HG03139 (cell line): ENCODE results near the gene CCNL2.
"Not testable (repeated sequence)": the region's sequence is repeated elsewhere in the genome, so short reads cannot be mapped to it uniquely, and the experiment has no call there.

Experiments used
- ATAC-seq: cut with Tn5 transposase; IDR thresholded peaks from one replicate; pipeline ENCODE4 v1.9.1; 2021; ENCODE audit not compliant: unreplicated experiment

The CCNL2 gene

DNA sequence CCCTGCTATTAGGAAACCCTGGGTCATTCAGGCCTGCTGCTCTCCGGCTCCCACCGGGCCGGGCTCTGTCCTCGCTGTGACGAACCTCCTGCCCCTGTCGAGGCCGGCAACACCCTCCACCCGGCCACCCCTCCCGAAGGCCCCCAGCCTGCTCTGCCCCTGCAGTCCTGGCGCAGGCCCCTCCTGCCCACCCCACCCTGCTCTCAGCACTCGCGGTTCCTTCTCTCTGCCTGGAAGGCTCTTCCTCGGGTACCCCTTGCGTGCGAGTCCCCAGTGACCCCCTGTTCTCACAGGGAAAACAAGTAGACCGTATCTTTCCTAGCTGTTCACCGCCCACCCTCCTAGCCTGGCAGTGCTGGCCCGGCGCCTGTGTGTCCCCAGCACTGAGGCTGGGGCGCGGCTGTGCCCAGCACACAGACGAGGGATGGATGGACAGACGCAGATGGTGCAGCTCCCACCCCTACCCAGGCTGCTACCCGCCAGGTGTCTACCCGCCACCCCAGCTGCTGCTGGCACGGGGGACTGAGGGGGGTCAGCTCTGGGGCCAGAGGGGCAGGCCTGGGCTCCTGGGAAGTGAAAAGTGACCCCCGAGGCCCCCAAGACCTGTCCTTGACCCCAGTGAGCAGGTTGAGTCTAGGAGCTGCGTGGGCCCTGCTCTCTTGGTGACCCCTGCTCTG, 33.3 kb upstream of the CCNL2 start:
- ATAC-seq: no peak

GRCh38 chr1:1431845-1432273, 32.7 kb upstream of the CCNL2 start:
- ATAC-seq: no peak

DNA sequence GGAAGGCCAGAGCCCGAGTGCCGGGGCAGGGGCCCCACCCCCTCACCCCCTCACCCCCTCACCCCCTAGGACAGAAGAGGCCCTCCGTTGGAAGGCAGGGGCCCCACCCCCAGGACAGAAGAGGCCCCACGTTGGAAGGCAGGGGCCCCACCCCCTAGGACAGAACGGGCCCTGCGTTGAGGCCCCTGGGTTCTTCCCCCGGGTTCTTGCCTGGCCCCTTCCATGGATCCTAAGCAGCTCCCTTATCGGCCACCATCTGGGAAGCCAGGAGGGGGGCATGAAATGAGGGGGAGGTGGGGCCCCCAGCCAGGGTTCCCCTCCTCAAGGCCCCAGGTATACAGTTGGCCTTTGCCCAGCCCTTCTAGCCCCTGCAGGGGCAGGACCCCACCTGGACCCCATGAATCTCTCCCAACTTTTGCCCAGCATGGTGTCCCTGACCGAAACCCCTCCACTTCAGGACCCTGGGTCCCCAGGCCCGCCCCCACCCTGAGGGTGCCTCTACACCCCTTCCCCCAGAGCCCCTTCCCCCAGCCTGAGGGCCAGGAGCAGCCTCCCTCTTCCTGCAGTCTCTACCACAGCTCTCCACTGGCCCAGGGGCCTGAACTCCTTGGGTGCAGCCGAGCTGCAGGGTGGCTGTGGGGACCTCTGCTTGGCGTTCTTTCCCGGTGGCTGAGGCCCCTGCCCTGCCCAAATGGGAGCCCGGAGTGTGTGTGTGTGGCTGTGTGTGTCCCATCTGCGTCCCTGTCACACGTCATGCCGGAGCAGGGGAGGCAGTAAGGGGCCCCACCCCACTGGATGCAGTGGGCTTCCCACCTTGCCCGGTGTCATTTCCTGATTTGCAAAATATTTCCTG, 32.1 kb upstream of the CCNL2 start:
- ATAC-seq: no peak

DNA sequence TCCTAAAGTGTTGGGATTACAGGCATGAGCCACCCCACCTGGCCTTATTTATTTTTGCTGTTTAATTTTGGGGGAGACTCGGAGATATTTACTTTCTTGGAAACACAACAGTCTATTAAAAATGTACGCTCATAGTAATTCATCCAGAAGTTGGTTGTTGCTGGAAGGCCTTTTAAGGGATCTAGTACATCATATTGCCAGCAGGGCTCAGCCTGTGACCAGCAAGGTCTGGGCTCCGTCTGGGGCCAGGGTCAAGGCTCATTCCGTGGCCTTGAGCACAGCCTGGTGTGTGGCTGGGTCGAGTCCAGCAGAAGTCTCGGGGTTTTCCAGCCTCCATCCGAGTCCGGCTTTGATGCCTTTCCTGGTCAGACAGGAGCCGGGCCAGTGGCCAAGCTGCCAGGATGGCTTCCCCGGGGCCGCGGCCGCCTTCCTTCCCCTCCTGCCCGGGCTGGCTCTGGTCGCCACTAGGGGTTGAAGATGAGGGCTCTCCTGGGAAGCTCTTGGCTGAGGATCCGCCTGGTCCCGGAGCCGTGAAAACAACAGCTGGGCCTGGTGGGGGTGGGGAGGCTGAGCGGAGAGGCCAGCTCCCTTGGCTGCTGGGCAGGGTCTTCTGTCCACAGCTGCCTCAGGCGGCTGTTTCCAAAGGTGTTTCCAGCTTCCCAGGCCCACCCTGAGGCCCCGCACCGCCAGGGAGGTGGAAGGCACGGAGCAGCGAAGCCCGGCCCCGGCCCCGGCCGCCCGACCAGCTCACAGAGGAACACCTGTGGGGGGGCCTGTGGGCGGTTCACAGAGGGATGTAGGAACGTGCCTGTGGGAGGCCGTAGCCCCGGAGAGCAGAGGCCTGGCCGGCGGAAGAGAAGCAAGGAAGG, 31.2 kb upstream of the CCNL2 start:
- no peak for ATAC-seq

DNA sequence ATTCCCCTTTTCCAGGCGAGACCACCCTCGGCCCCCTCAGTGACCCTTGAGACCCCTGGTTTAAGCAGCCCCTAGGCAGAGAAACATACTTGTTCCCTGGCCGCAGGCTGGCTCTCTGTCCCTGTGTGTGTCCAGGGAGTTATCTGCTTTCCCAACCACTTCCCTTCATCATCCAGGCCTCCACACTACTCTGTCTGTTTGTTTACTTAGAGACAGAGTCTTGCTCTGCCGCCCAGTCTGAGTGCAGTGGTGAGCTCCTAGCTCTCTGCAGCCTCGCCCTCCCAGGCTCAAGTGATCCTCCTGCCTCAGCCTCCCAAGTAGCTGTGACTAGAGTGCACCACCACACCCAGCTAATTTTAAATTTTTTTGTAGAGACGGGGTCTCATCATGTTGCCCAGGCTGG, 30.5 kb upstream of the CCNL2 start:
- ATAC-seq: no peak

- ATAC-seq: not testable (repeated sequence)
Measured at GRCh38 chr1:1428967-1429366, 29.8 kb upstream of the CCNL2 start.

DNA sequence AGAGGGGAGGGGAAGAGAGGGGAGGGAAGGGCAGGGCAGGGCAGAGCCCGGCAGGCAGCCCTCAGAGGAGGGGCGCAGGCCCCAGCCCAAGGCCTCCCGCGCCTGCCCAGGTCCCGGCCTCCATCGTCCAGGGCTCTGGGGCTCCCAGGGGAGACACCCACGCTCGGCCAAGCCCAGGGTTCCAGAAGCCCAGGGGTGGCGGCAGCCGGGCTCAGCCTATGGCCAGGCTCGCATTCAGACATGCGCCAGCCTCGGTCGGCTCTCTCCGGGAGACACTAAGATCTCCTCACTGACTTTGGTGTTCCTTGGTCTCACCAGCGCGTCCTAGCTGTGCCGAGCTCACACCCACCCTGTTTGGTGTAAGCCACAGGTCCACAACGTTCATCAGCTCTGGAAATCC, 29.0 kb upstream of the CCNL2 start:
- ATAC-seq: no peak

DNA sequence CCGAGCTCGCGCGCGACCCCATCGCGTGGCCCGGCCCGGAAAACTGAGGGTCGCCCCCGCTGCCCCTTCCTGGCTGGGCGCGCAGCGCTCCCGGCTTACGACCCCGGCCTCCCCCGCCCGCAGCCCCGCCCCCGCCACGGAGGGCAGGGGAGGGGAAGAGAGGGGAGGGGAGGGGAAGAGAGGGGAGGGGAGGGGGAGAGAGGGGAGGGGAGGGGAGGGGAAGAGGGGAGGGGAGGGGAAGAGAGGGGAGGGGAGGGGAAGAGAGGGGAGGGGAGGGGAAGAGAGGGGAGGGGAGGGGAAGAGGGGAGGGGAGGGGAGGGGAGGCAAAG, 28.6 kb upstream of the CCNL2 start:
- ATAC-seq: no peak

- no peak for ATAC-seq
Measured at GRCh38 chr1:1427106-1427819, 28.1 kb upstream of the CCNL2 start.

DNA sequence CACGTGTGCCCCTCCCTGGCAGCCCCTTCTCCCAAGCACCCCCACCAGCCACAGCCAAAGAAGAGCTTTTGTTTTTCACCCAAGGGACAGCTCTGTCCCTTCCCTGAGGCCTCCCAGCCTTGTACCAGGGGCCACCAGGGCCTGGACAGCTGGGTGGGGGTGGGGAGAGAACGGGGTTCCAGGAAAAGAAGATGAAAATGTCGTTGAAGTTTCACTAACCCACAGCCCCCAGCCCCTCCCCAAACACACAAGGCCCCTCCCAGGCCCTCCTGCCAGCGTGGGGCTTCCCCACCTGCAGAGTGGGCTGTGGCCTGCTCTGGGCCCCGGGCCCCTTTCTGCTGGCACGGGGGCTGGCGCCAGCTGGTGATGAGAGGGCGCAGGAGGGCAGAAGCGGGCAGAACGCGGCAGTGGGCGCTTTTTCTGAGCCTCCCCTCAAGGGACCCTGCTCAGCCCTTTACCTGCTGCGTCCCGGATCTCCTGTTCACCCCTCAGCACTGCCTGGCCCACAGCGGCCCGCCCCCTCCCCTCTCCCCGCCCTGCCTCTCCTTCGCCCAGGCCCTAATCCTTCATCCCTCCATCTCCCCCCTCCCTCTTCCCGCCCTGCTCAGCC, 27.5 kb upstream of the CCNL2 start:
- ATAC-seq: no peak

- ATAC-seq: no peak
Measured at GRCh38 chr1:1425753-1426495, 26.8 kb upstream of the CCNL2 start.

GRCh38 chr1:1425426-1425752, 26.3 kb upstream of the CCNL2 start:
- ATAC-seq: no peak

DNA sequence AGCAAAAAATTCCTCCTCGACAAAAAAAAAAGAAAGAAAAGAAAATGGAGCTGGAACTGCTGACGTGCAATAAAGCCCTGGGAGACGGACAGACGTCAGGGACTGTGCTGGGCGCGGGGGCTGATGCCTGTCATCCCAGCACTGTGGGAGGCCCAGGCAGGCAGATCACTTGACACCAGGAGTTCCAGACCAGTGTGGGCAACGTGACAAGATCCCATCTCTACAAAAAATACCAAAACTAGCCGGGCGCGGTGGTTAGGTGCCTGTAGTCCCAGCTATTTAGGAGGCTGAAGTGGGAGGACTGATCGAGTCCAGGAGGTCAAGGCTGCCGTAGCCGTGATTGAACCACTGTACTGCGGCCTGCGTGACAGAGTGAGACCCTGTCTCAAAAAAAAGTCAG, 25.6 kb upstream of the CCNL2 start:
- no peak for ATAC-seq

DNA sequence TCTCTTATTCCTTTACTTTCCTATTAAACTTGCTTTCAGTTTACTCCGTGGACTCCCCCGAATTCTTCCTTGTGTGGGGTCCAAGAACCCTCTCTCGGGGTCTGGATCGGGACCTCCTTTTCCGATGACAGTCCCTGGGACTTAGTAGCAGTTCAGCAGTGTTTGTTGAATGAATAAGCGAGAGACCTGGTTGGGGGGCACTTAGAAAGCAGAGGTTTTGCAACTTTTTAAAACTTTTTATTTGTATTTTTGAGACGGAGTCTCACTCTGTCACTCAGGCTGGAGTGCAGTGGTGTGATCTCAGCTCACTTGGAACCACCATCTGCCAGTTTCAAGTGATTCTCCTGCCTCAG, 24.1 kb upstream of the CCNL2 start:
- ATAC-seq: no peak

GRCh38 chr1:1422465-1423244, 23.5 kb upstream of the CCNL2 start:
- ATAC-seq: no peak

GRCh38 chr1:1421907-1422464, 22.9 kb upstream of the CCNL2 start:
- ATAC-seq: no peak

DNA sequence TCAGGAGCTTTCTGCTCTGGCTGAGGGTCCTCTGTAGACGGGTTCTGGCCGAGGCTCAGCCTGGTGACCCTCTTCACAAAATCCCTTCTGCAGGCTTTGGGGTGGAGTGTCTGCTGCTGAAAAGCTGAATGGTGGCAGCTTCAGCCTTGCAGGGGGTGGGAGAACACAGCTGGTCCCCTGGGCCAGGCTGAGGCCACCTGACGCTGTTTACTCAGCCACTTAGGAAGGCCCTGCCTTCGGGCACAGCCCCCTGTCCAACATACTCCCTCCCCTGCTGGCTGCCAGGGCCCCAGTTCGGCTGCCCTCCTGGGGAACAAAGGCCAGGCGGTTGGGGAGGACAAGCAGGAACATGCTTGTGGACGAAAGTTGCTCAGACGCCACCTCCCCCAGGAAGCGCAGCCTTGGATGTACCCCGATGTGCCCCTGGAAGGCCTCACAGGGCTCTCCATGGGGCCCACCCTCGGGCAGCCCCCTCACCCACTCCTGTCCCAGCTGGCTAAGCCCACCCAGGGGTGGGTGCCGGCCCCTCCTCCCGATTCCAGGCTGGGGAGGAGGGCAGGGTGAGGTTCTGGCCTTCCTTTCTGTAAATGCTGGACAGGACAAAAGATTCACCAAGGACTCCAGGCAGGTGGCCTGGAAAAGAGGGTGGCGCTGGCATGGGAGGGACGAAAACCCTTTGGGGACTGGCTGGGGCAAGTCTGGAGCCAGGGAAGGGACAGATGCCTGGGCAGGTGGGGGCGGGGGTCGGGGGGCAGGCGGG, 22.2 kb upstream of the CCNL2 start, which contains the start of gene ANKRD65:
TSS of gene ANKRD65 (minus strand) at position 130 of the 760 bp plus-strand sequence. CDS start 271 bp downstream, outside the sequence.
- no peak for ATAC-seq

- ATAC-seq: no peak
Measured at GRCh38 chr1:1420654-1421141, 21.6 kb upstream of the CCNL2 start.
